GM18519 (cell line): Measurements from ENCODE around the gene C4BPA.
A peak's percentile ranks its signal among the peaks of the same experiment; 100 is the strongest.

Source experiments
- ATAC-seq: cut with Tn5 transposase; IDR thresholded peaks from one replicate; pipeline ENCODE4 v1.9.1; 2021; ENCODE audit warnings: mild to moderate bottlenecking, moderate library complexity; ENCODE audit not compliant: unreplicated experiment, low FRiP score

The C4BPA gene

GRCh38 chr1:207076181-207076955, 27.7 kb upstream of the C4BPA start:
- no peak for ATAC-seq

GRCh38 chr1:207077012-207077411, 27.0 kb upstream of the C4BPA start:
- no peak for ATAC-seq

- no peak for ATAC-seq
Measured at GRCh38 chr1:207077470-207078377, 26.3 kb upstream of the C4BPA start.

- no peak for ATAC-seq
Measured at GRCh38 chr1:207078578-207079132, 25.4 kb upstream of the C4BPA start.

GRCh38 chr1:207079706-207080241, 24.3 kb upstream of the C4BPA start:
- ATAC-seq, result no peak

- no peak for ATAC-seq
Measured at GRCh38 chr1:207081088-207081487, 22.9 kb upstream of the C4BPA start.

GRCh38 chr1:207081806-207082205, 22.2 kb upstream of the C4BPA start:
- ATAC-seq, result no peak

GRCh38 chr1:207084232-207084631, 19.8 kb upstream of the C4BPA start:
- no peak for ATAC-seq

- ATAC-seq, result no peak
Measured at GRCh38 chr1:207084701-207085180, 19.3 kb upstream of the C4BPA start.

GRCh38 chr1:207085887-207086286, 18.1 kb upstream of the C4BPA start:
- ATAC-seq, result no peak

GRCh38 chr1:207088161-207088560, 15.9 kb upstream of the C4BPA start:
- no peak for ATAC-seq

GRCh38 chr1:207088701-207089626, 15.1 kb upstream of the C4BPA start, which contains the start of gene C4BPB:
C4BPB (plus strand) TSS chr1:207088860; CDS start chr1:207089532, 672 bp downstream.
- no peak for ATAC-seq

- ATAC-seq, result no peak
Measured at GRCh38 chr1:207089627-207090355, 14.2 kb upstream of the C4BPA start.

- ATAC-seq, result no peak
Measured at GRCh38 chr1:207091200-207091908, 12.7 kb upstream of the C4BPA start.

GRCh38 chr1:207093944-207094343, 10.1 kb upstream of the C4BPA start:
- no peak for ATAC-seq

GRCh38 chr1:207097871-207098324, 6.1 kb upstream of the C4BPA start:
- ATAC-seq, result peak; percentile 81

- no peak for ATAC-seq
Measured at GRCh38 chr1:207101720-207102119, 2.3 kb upstream of the C4BPA start.

GRCh38 chr1:207102146-207102545, 1.9 kb upstream of the C4BPA start:
- ATAC-seq, result no peak
